IMR-90 (cell line): ENCODE results near the gene HMGXB3. TPM values are rescaled to one million over a fixed set of nuclear protein-coding genes. Genes with fewer than 3 reads are reported as not detected.

ENCODE experiments used
- ATAC-seq: fragments of 200-7000 bp; cut with Tn5 transposase; 2 replicates; pipeline ENCODE4 v1.9.1; 2020; ENCODE audit warnings: low read depth, mild to moderate bottlenecking, moderate library complexity
- BruUV-seq: library from RNA; stranded (reverse); fragments of 400-500 nt; replicated peaks from 2 replicates; lab custom pipeline; 2021; lab: Mats Ljungman, UMichigan
- CTCF ChIA-PET: fragments of 300-600 bp; formaldehyde crosslinking; extraction: SDS; loops from one replicate; lab custom pipeline; 2021; ENCODE audit warnings: antibody characterized with exemption; lab: Yijun Ruan, JAX
- POLR2A ChIA-PET: fragments of 300-600 bp; sonication (Branson Sonifier 250); formaldehyde crosslinking; loops from one replicate; lab custom pipeline; 2022; ENCODE audit warnings: antibody characterized with exemption; ENCODE audit not compliant: unreplicated experiment; lab: Charles Lee
- DNase-seq: peaks from one replicate; pipeline ENCODE4 v3.0.0; 2013
- H2AFZ ChIP-seq: replicated peaks from 2 replicates; pipeline ENCODE3; 2013; ENCODE audit warnings: low read length, mild to moderate bottlenecking; ENCODE audit not compliant: poor library complexity
- H2AK5ac ChIP-seq: 2 replicates; pipeline ENCODE4 v1.6.1; 2013; ENCODE audit warnings: low read depth, low read length, inconsistent platforms
- H2AK9ac ChIP-seq: replicated peaks from 2 replicates; pipeline ENCODE3; 2013; ENCODE audit warnings: mild to moderate bottlenecking, low read depth, low read length, moderate library complexity; ENCODE audit not compliant: poor library complexity
- H2BK120ac ChIP-seq: 2 replicates; pipeline ENCODE4 v1.6.1; 2013; ENCODE audit warnings: low read depth, low read length, inconsistent platforms
- H2BK15ac ChIP-seq: 3 replicates; pipeline ENCODE4 v1.6.1; 2013; ENCODE audit warnings: low read depth, low read length, inconsistent platforms
- H2BK20ac ChIP-seq: 2 replicates; pipeline ENCODE4 v1.6.1; 2013; ENCODE audit warnings: low read depth, mild to moderate bottlenecking, inconsistent platforms, low read length, moderate library complexity
- H2BK5ac ChIP-seq: 2 replicates; pipeline ENCODE4 v1.6.1; 2013; ENCODE audit warnings: mild to moderate bottlenecking, low read depth, low read length, inconsistent platforms; ENCODE audit not compliant: poor library complexity, severe bottlenecking
- H3K14ac ChIP-seq: replicated peaks from 2 replicates; pipeline ENCODE4 v1.6.1; 2013; ENCODE audit warnings: low read depth, low read length, inconsistent platforms
- H3K18ac ChIP-seq: 2 replicates; pipeline ENCODE4 v1.6.1; 2013; ENCODE audit warnings: low read depth, low read length, control low read depth
- H3K23ac ChIP-seq: 2 replicates; pipeline ENCODE4 v1.6.1; 2013; ENCODE audit warnings: low read depth, low read length, inconsistent platforms
- H3K27ac ChIP-seq: 2 replicates; pipeline ENCODE4 v1.5.1; 2013; ENCODE audit warnings: mild to moderate bottlenecking, control low read depth, low read length; ENCODE audit not compliant: insufficient read depth
- H3K27me3 ChIP-seq: 2 replicates; pipeline ENCODE4 v1.6.1; 2013; ENCODE audit warnings: low read length; ENCODE audit not compliant: control insufficient read depth, insufficient read depth
- H3K36me3 ChIP-seq: 2 replicates; pipeline ENCODE4 v1.6.1; 2013; ENCODE audit warnings: low read length, mixed read lengths; ENCODE audit not compliant: control insufficient read depth, insufficient read depth
- H3K4ac ChIP-seq: 2 replicates; pipeline ENCODE4 v1.6.1; 2013; ENCODE audit warnings: low read depth, low read length, inconsistent platforms
- H3K4me1 ChIP-seq: 2 replicates; pipeline ENCODE4 v1.6.1; 2013; ENCODE audit warnings: low read length, mixed read lengths; ENCODE audit not compliant: control insufficient read depth, insufficient read depth
- H3K4me2 ChIP-seq: 2 replicates; pipeline ENCODE4 v1.6.1; 2013; ENCODE audit warnings: low read depth, mild to moderate bottlenecking, control low read depth, low read length, moderate library complexity
- H3K4me3 ChIP-seq: 2 replicates; pipeline ENCODE4 v1.5.1; 2013; ENCODE audit warnings: low read depth, mild to moderate bottlenecking, control low read depth, low read length, moderate library complexity; ENCODE audit not compliant: insufficient read depth
- H3K56ac ChIP-seq: 2 replicates; pipeline ENCODE4 v1.6.1; 2013; ENCODE audit warnings: low read length, inconsistent platforms; ENCODE audit not compliant: insufficient read depth; ENCODE audit errors: extremely low read depth
- H3K79me1 ChIP-seq, 2 experiments: 2 replicates each; pipeline ENCODE4 v1.6.1; 2013; ENCODE audit warnings: low read length in 2 of 2, inconsistent platforms in 1 of 2, low read depth in 1 of 2
- H3K9ac ChIP-seq: 2 replicates; pipeline ENCODE4 v1.6.1; 2013; ENCODE audit warnings: low read depth, low read length, control low read depth
- H3K9me1 ChIP-seq: 2 replicates; pipeline ENCODE4 v1.6.1; 2013; ENCODE audit warnings: low read length, inconsistent platforms; ENCODE audit not compliant: insufficient read depth
- H3K9me3 ChIP-seq: 2 replicates; pipeline ENCODE4 v1.6.1; 2013; ENCODE audit warnings: low read length; ENCODE audit not compliant: control insufficient read depth, insufficient read depth
- H4K20me1 ChIP-seq: 2 replicates; pipeline ENCODE4 v1.6.1; 2013; ENCODE audit warnings: low read length, inconsistent platforms; ENCODE audit not compliant: insufficient read depth
- H4K5ac ChIP-seq: 2 replicates; pipeline ENCODE4 v1.6.1; 2013; ENCODE audit warnings: mild to moderate bottlenecking, low read depth, low read length, control low read depth
- H4K8ac ChIP-seq, 2 experiments: 2 replicates each; pipeline ENCODE4 v1.6.1; 2013; ENCODE audit warnings: low read depth in 2 of 2, low read length in 2 of 2, control low read depth in 1 of 2, inconsistent platforms in 1 of 2
- H4K91ac ChIP-seq: 2 replicates; pipeline ENCODE4 v1.6.1; 2013; ENCODE audit warnings: low read depth, low read length, inconsistent platforms; ENCODE audit not compliant: insufficient read depth
- BHLHE40 ChIP-seq: fragments of 150-350 bp; IDR thresholded peaks from 2 replicates; pipeline ENCODE4 v1.6.1; 2016; ENCODE audit warnings: mild to moderate bottlenecking, low read depth, low read length
- FOS ChIP-seq: fragments of 150-350 bp; IDR thresholded peaks from 2 replicates; pipeline ENCODE4 v1.6.1; 2016; ENCODE audit warnings: low read depth, low read length
- MAFK ChIP-seq: IDR thresholded peaks from 2 replicates; pipeline ENCODE4 v1.6.1; 2012; ENCODE audit warnings: low read depth, low read length, improper control_type of control experiment
- NFE2L2 ChIP-seq: fragments of 150-350 bp; IDR thresholded peaks from 2 replicates; pipeline ENCODE4 v1.6.1; 2016; ENCODE audit warnings: low read depth, mild to moderate bottlenecking, low read length
- POLR2A ChIP-seq: IDR thresholded peaks from 2 replicates; pipeline ENCODE4 v1.6.1; 2012; ENCODE audit warnings: mild to moderate bottlenecking, low read depth, low read length
- RAD21 ChIP-seq: IDR thresholded peaks from 2 replicates; pipeline ENCODE4 v1.6.1; 2012; ENCODE audit warnings: low read length, improper control_type of control experiment
- RCOR1 ChIP-seq: IDR thresholded peaks from 2 replicates; pipeline ENCODE4 v1.6.1; 2012; ENCODE audit warnings: mild to moderate bottlenecking, low read length, improper control_type of control experiment; ENCODE audit not compliant: insufficient replicate concordance
- RFX5 ChIP-seq: IDR thresholded peaks from 2 replicates; pipeline ENCODE4 v1.8.0; 2012; ENCODE audit warnings: low read depth, mild to moderate bottlenecking, low read length, moderate library complexity
- SMC3 ChIP-seq: fragments of 150-350 bp; IDR thresholded peaks from 2 replicates; pipeline ENCODE4 v1.6.1; 2016; ENCODE audit warnings: low read depth, mild to moderate bottlenecking, antibody characterized with exemption, low read length, moderate library complexity
- WGBS, 2 experiments: methylation state at CpG; one replicate each; pipeline versions ENCODE4 v1.1.5 to v1.1.7; 2013; ENCODE audit warnings: missing lambda C conversion rate in 2 of 2; ENCODE audit not compliant: insufficient read length in 1 of 2; ENCODE audit errors: extremely low coverage in 2 of 2; 5-methylcytosine and 5-hydroxymethylcytosine counted together
- dilution Hi-C: fragments of 300-500 bp; cut with HindIII; formaldehyde crosslinking; loops from one replicate; pipeline ENCODE4 v1.14.3; 2018; ENCODE audit warnings: low sequenced_read_pairs; ENCODE audit not compliant: unreplicated experiment
- in situ Hi-C: fragments of 300-500 bp; cut with MboI; formaldehyde crosslinking; loops from 3 replicates; pipeline ENCODE4 v1.14.3; 2019; ENCODE audit warnings: low sequenced_read_pairs, inconsistent platforms, mixed read lengths
- intact Hi-C: fragments of 100-400 bp; cut with micrococcal nuclease; formaldehyde crosslinking; loops from 2 replicates; pipeline ENCODE4 v1.10.0; 2022
- polyA plus RNA-seq, 3 experiments: library from polyadenylated mRNA; depleted of rRNA; stranded (reverse); fragments of >200 nt; gene quantifications; 2 replicates each; pipeline ENCODE4 v1.2.3, GENCODE V29; 2012; ENCODE audit warnings: low replicate concordance in 1 of 3
- total RNA-seq: library from RNA; depleted of rRNA; stranded (reverse); fragments of >200 nt; gene quantifications from 2 replicates; pipeline ENCODE4 v1.2.3, GENCODE V29; 2012
- TF ChIP-seq, protein P1 (sequence below): conservative IDR thresholded peaks from 2 replicates; pipeline ENCODE4 v1.5.1; 2012; ENCODE audit warnings: mild to moderate bottlenecking, low read depth, low read length, improper control_type of control experiment

The HMGXB3 gene
- total and polyA plus RNA-seq, 2 of the 4 experiments (the other 2 are of a cell fraction) = 27.6 to 30.6 TPM

DNA sequence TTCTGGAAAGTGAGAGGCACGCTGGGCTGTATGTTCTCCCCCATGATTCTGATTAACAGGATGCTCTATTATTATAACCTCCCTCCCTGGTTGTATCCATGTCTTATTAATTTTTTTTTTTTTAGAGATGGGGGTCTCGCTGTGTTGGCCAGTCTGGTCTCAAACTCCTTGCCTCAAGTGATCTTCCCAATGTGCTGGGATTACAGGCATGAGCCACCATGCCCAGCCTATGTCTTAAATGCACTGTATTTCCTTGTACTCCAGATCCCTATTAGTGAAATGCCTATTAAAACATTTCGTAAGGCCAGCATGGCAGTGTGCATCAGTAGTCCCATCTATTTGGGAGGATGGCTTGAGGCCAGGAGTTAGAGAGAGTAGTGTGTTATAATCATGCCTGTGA, 7.1 kb upstream of the HMGXB3 start:
- no peak overlapping the region for H3K4ac ChIP-seq
- no peak overlapping the region for H3K14ac ChIP-seq
- no peak overlapping the region for H2BK15ac ChIP-seq
- peaks cover 7% of the 10 kb centered on the region for H3K36me3 ChIP-seq
- DNase-seq (no peak), ATAC-seq (no peak)
- H2AK5ac ChIP-seq = no peak overlapping the region
- in situ Hi-C loops (no loop called here), dilution Hi-C loops (no loop called here), intact Hi-C loops (no loop called here)
- H3K23ac ChIP-seq = no peak overlapping the region
- H3K27me3 ChIP-seq = no peaks in the 10 kb centered on the region
- no peak overlapping the region for H4K91ac ChIP-seq
- no peak overlapping the region for H3K27ac ChIP-seq
- H3K18ac ChIP-seq = no peak overlapping the region
- BruUV-seq = no TSS peak
- no peak overlapping the region for H4K5ac ChIP-seq
- no peak overlapping the region for H2AK9ac ChIP-seq
- no peak overlapping the region for H3K56ac ChIP-seq
- no peaks in the 10 kb centered on the region for H3K9me3 ChIP-seq
- H2BK20ac ChIP-seq = no peak overlapping the region
- H3K9ac ChIP-seq = no peak overlapping the region
- POLR2A ChIA-PET = interaction anchor here (0.6 kb wide), 1 partner anchor 73 kb away, joined by 3 read pairs; no protein-coding TSS in a partner anchor
- H3K4me1 ChIP-seq = peaks cover 2% of the 10 kb centered on the region; the same call in 1 of the 2 replicates
- CTCF ChIA-PET = interaction anchor here (0.8 to 4.7 kb wide), 4 partner anchors 25 to 160 kb away, joined by 3 to 63 read pairs (median 22); no protein-coding TSS in a partner anchor
- no peaks in the 10 kb centered on the region for H4K20me1 ChIP-seq
- H3K79me1 ChIP-seq = peaks cover 0 to 8% of the 10 kb centered on the region in 2 experiments; a peak in 3 of 4 replicates
- no peak overlapping the region for H3K4me3 ChIP-seq
- no peak overlapping the region for H2BK120ac ChIP-seq
- no peak overlapping the region for H3K4me2 ChIP-seq
- TF ChIP-seq BHLHE40 (no peak), RFX5 (no peak), RCOR1 (no peak), NFE2L2 (no peak), SMC3 (no peak), POLR2A (no peak), RAD21 (no peak), FOS (no peak), MAFK (no peak)
- TF ChIP-seq, protein P1, sequence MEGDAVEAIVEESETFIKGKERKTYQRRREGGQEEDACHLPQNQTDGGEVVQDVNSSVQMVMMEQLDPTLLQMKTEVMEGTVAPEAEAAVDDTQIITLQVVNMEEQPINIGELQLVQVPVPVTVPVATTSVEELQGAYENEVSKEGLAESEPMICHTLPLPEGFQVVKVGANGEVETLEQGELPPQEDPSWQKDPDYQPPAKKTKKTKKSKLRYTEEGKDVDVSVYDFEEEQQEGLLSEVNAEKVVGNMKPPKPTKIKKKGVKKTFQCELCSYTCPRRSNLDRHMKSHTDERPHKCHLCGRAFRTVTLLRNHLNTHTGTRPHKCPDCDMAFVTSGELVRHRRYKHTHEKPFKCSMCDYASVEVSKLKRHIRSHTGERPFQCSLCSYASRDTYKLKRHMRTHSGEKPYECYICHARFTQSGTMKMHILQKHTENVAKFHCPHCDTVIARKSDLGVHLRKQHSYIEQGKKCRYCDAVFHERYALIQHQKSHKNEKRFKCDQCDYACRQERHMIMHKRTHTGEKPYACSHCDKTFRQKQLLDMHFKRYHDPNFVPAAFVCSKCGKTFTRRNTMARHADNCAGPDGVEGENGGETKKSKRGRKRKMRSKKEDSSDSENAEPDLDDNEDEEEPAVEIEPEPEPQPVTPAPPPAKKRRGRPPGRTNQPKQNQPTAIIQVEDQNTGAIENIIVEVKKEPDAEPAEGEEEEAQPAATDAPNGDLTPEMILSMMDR = no peak
- no CpG with 5 or more reads among the region's 3 CpGs for WGBS, 2 experiments
- H4K8ac ChIP-seq = no peak overlapping the region
- peaks cover 9% of the 10 kb centered on the region for H3K9me1 ChIP-seq
- no peak overlapping the region for H2AFZ ChIP-seq
- H2BK5ac ChIP-seq = no peak overlapping the region
